Measurements from ENCODE around the gene KRTAP1-3. TPM values are rescaled to one million over a fixed set of nuclear protein-coding genes. Genes with fewer than 3 reads are reported as not detected.
"Not testable (repeated sequence)": the region's sequence is repeated elsewhere in the genome, so short reads cannot be mapped to it uniquely, and the experiment has no call there.

KRTAP1-3 gene
- total RNA-seq, 2 experiments from 2014 or later = not detected

GRCh38 chr17:41055130-41055529 is 20.5 kb upstream of the KRTAP1-3 start, which contains the start of gene KRTAP2-2:
TSS of gene KRTAP2-2 (minus strand) at chr17:41055230. CDS start at chr17:41055211, 19 bp downstream.
- CTCF ChIA-PET, POLR2A ChIA-PET: not testable (repeated sequence)

- POLR2A ChIA-PET = not testable (repeated sequence)
Observed at GRCh38 chr17:41054556-41054955, 19.9 kb upstream of the KRTAP1-3 start.

GRCh38 chr17:41054025-41054424 is 19.4 kb upstream of the KRTAP1-3 start:
- CTCF ChIA-PET = no interaction called here
- POLR2A ChIA-PET = no interaction called here

More at GRCh38 chr17:41054556-41054955, 19.9 kb upstream of the KRTAP1-3 start:
- CTCF ChIA-PET = not testable (repeated sequence)

GRCh38 chr17:41052566-41052965 is 17.9 kb upstream of the KRTAP1-3 start:
- ChIA-PET POLR2A (no interaction called here), CTCF (no interaction called here)

GRCh38 chr17:41049110-41049509 is 14.4 kb upstream of the KRTAP1-3 start:
- CTCF ChIA-PET = no interaction called here
- POLR2A ChIA-PET = no interaction called here

- ChIA-PET CTCF (no interaction called here), POLR2A (no interaction called here)
Observed at GRCh38 chr17:41048441-41048840, 13.8 kb upstream of the KRTAP1-3 start.

- CTCF ChIA-PET, POLR2A ChIA-PET: not testable (repeated sequence)
Observed at GRCh38 chr17:41046735-41047465, 12.2 kb upstream of the KRTAP1-3 start, which contains the start of gene KRTAP2-1. TSS of gene KRTAP2-1 (minus strand) at chr17:41047316. CDS start at chr17:41047267, 49 bp downstream.

- ChIA-PET CTCF (no interaction called here), POLR2A (no interaction called here)
Observed at GRCh38 chr17:41042953-41043352, 8.3 kb upstream of the KRTAP1-3 start.

GRCh38 chr17:41040783-41041571 is 6.3 kb upstream of the KRTAP1-3 start, which contains the start of gene KRTAP1-1:
TSS of gene KRTAP1-1 (minus strand) at chr17:41041450. CDS start at chr17:41041397, 53 bp downstream.
- POLR2A ChIA-PET, CTCF ChIA-PET: not testable (repeated sequence)

GRCh38 chr17:41037853-41038350 is 3.2 kb upstream of the KRTAP1-3 start:
- POLR2A ChIA-PET = no interaction called here
- CTCF ChIA-PET = no interaction called here

- POLR2A ChIA-PET = no interaction called here
- CTCF ChIA-PET = interaction anchor here (1.2 kb wide), 1 partner anchor 9 kb away, joined by 3 read pairs; no protein-coding TSS in a partner anchor
Observed at GRCh38 chr17:41029633-41030245, 4.9 kb downstream of the KRTAP1-3 start, which contains the start of gene KRTAP1-4. TSS of gene KRTAP1-4 (minus strand) at chr17:41030195. CDS start at chr17:41030078, 117 bp downstream.

- POLR2A ChIA-PET = no interaction called here
- CTCF ChIA-PET = interaction anchor here (0.7 kb wide), 1 partner anchor 18 kb away, joined by 3 read pairs; the partner anchor contains the start of gene KRTAP3-1
Observed at GRCh38 chr17:41026715-41027471, 7.8 kb downstream of the KRTAP1-3 start, which contains the start of gene KRTAP1-5. TSS of gene KRTAP1-5 (minus strand) at chr17:41027208. CDS start at chr17:41027155, 53 bp downstream.

- POLR2A ChIA-PET = no interaction called here
- CTCF ChIA-PET = no interaction called here
Observed at GRCh38 chr17:41024697-41025096, 10.0 kb downstream of the KRTAP1-3 start.

GRCh38 chr17:41020336-41020735 is 14.3 kb downstream of the KRTAP1-3 start:
- ChIA-PET POLR2A (no interaction called here), CTCF (interaction anchor here (1.3 kb wide), 1 partner anchor 9 kb away, joined by 3 read pairs; no protein-coding TSS in a partner anchor)

- CTCF ChIA-PET = no interaction called here
- POLR2A ChIA-PET = no interaction called here
Observed at GRCh38 chr17:41019415-41019814, 15.3 kb downstream of the KRTAP1-3 start.

- CTCF ChIA-PET = no interaction called here
Observed at GRCh38 chr17:41018541-41018940, 16.1 kb downstream of the KRTAP1-3 start.

GRCh38 chr17:41016578-41017215 is 18.0 kb downstream of the KRTAP1-3 start:
- ChIA-PET POLR2A (no interaction called here), CTCF (interaction anchor here (0.5 kb wide), 1 partner anchor 88 kb away, joined by 3 read pairs; no protein-coding TSS in a partner anchor)

More at GRCh38 chr17:41018541-41018940, 16.1 kb downstream of the KRTAP1-3 start:
- POLR2A ChIA-PET = no interaction called here

- CTCF ChIA-PET = no interaction called here
- POLR2A ChIA-PET = no interaction called here
Observed at GRCh38 chr17:41015454-41015853, 19.2 kb downstream of the KRTAP1-3 start.

- CTCF ChIA-PET = no interaction called here
- POLR2A ChIA-PET = no interaction called here
Observed at GRCh38 chr17:41013606-41014005, 21.1 kb downstream of the KRTAP1-3 start.
